ENCODE results near the gene TMEM259. TPM values are rescaled to one million over a fixed set of nuclear protein-coding genes. Genes with fewer than 3 reads are reported as not detected.

Gene TMEM259
- total RNA-seq, 1 experiment from 2014 or later, result 171 TPM

DNA sequence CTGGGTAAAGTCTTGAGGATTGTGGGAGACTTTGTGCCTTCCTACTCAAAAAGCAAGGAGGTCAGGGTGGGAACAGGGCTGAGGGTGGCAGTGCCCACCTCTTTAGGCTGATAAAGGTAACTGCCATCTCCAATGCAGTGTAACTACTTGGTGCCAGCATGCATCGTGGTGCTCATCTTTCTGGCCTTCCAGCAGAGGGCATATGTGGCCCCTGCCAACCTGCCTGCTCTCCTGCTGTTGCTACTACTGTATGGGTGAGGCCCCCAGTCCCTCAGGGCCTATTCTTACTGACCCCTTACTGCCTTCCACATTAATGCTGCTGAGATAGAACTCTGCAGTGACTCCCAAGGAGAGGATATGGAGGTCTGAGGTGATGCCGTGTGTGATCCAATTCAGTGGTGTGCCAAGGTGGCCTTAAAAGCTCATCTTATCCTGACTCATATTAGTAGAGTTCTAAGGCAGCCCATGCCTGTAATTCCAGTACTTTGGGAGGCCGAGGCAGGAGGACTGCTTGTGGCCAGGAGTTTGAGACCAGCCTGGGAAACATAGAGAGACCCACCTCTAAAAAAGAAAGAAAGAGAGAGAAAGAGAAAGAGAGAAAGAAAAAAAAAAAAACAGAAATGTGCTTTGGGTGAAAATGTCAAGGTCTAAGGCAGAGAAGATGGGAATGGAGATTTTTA lies 36.4 kb upstream of the TMEM259 start:
- H3K27ac Mint-ChIP-seq, result no peak overlapping the region

More for the DNA sequence above, 36.4 kb upstream of the TMEM259 start:
- no CpG with 5 or more reads among the region's 3 CpGs for WGBS (ENCODE audit: extremely low coverage, insufficient read length, low lambda C conversion rate)
- no peak overlapping the region for H4K5ac ChIP-seq (ENCODE audit: insufficient read length, low read depth, low read length)
- no peak overlapping the region for H3K4ac ChIP-seq (ENCODE audit: low read depth, low read length)
- H3K79me2 ChIP-seq (ENCODE audit: insufficient read depth, low read length), result no peaks in the 10 kb centered on the region
- Mint-ChIP-seq H3K36me3 (ENCODE audit: insufficient read depth in 1 of 3, low read depth in 3 of 3) (peaks cover 0 to 17% (median 15%) of the 10 kb centered on the region in 3 experiments; a peak in 3 of 7 replicates), H3K9me3 (no peaks in the 10 kb centered on the region), H3K4me1 (peaks cover 0 to 9% of the 10 kb centered on the region in 2 experiments; a peak in 3 of 4 replicates), H3K27me3 (ENCODE audit: low read depth) (no peaks in the 10 kb centered on the region; the same call in none of the 2 replicates), H3K4me3 (peak overlapping the region in 1 of 2 experiments; percentile 9; a peak in 1 of 5 replicates)
- peaks cover 4% of the 10 kb centered on the region for H3K23me2 ChIP-seq (ENCODE audit: insufficient read length, low read depth, low read length, poor library complexity, severe bottlenecking)
- no peak overlapping the region for H3K23ac ChIP-seq (ENCODE audit: insufficient read length, low read depth, low read length)
- H4K8ac ChIP-seq (replicated peaks; ENCODE audit: insufficient read length, low read depth, low read length), result no peak overlapping the region
- H3K9me3 ChIP-seq (ENCODE audit: control insufficient read depth, low read depth, low read length), result peaks cover 19% of the 10 kb centered on the region
- no peak overlapping the region for H2BK12ac ChIP-seq (ENCODE audit: insufficient read length, low read depth, low read length)
- no peak overlapping the region for H2AK5ac ChIP-seq (ENCODE audit: insufficient read length, low read length)
- H4K91ac ChIP-seq (ENCODE audit: insufficient read length, low read depth, low read length), result no peak overlapping the region
- H3T11ph ChIP-seq (ENCODE audit: low read length), result no peak overlapping the region
- H3K18ac ChIP-seq (ENCODE audit: insufficient read length, low read depth, low read length), result no peak overlapping the region
- H3K9ac ChIP-seq (ENCODE audit: extremely low read depth, insufficient read length, low read length), result no peak overlapping the region
- H3K4me1 ChIP-seq (ENCODE audit: insufficient read depth, low read length), result no peaks in the 10 kb centered on the region
- TF ChIP-seq, protein P1, sequence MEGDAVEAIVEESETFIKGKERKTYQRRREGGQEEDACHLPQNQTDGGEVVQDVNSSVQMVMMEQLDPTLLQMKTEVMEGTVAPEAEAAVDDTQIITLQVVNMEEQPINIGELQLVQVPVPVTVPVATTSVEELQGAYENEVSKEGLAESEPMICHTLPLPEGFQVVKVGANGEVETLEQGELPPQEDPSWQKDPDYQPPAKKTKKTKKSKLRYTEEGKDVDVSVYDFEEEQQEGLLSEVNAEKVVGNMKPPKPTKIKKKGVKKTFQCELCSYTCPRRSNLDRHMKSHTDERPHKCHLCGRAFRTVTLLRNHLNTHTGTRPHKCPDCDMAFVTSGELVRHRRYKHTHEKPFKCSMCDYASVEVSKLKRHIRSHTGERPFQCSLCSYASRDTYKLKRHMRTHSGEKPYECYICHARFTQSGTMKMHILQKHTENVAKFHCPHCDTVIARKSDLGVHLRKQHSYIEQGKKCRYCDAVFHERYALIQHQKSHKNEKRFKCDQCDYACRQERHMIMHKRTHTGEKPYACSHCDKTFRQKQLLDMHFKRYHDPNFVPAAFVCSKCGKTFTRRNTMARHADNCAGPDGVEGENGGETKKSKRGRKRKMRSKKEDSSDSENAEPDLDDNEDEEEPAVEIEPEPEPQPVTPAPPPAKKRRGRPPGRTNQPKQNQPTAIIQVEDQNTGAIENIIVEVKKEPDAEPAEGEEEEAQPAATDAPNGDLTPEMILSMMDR (conservative IDR thresholded peaks at IDR 0.05), result no peak; the same call in 2 of the 3 replicates
- H2BK5ac ChIP-seq (ENCODE audit: insufficient read length, low read length), result no peak overlapping the region
- no peak overlapping the region for H2BK20ac ChIP-seq (ENCODE audit: low read depth, low read length, poor library complexity, severe bottlenecking)
- no peak overlapping the region for H2AFZ ChIP-seq (ENCODE audit: low read length)
- no peak overlapping the region for H3K27ac ChIP-seq (ENCODE audit: insufficient read length, low read depth, low read length)
- no peak overlapping the region for H3K56ac ChIP-seq (ENCODE audit: insufficient read length, low read depth, low read length)
- no peak overlapping the region for H3K4me2 ChIP-seq (ENCODE audit: insufficient read depth, insufficient read length, low read length)
- H3K27me3 ChIP-seq (ENCODE audit: insufficient read depth, low read length), result no peaks in the 10 kb centered on the region
- DNase-seq, result peak; percentile 43
- no peak overlapping the region for H3K14ac ChIP-seq (ENCODE audit: insufficient read depth, low read length)
- H4K20me1 ChIP-seq (ENCODE audit: control insufficient read depth, insufficient read depth, insufficient read length), result no peaks in the 10 kb centered on the region
- no peak overlapping the region for H2BK15ac ChIP-seq (ENCODE audit: low read depth, low read length)
- H2BK120ac ChIP-seq (ENCODE audit: low read depth, low read length, poor library complexity, severe bottlenecking), result no peak overlapping the region
- no peaks in the 10 kb centered on the region for H3K79me1 ChIP-seq (ENCODE audit: insufficient read depth, low read depth, low read length, poor library complexity, severe bottlenecking)

Data from H9 (cell line).